ENCODE data around the gene STOML1.

GRCh38 chr15:73928971-73929627 is 63.0 kb downstream of the STOML1 start:
- TF ChIP-seq CTCF (IDR thresholded peaks at IDR 0.05) (no peak), POLR2A (IDR thresholded peaks at IDR 0.05) (no peak)
